Glomerular visceral epithelial cell (primary cell): Measurements from ENCODE around the gene CTU1.

Experiments used
- DNase-seq: peaks from one replicate; pipeline ENCODE4 v3.0.0-alpha.2; 2016; ENCODE audit errors: extremely low spot score

The CTU1 gene

GRCh38 chr19:51082611-51083010 lies 25.6 kb downstream of the CTU1 start, which contains the start of gene KLK14:
Gene KLK14, minus strand, starts transcription at chr19:51082887. Its CDS starts 273 bp downstream, at chr19:51082614.
- DNase-seq: no peak

- no peak for DNase-seq
Observed at GRCh38 chr19:51081476-51081875, 26.7 kb downstream of the CTU1 start.

GRCh38 chr19:51079481-51080110 lies 28.6 kb downstream of the CTU1 start:
- DNase-seq: no peak

GRCh38 chr19:51078731-51079130 lies 29.5 kb downstream of the CTU1 start:
- no peak for DNase-seq

- no peak for DNase-seq
Observed at GRCh38 chr19:51078104-51078503, 30.1 kb downstream of the CTU1 start.

GRCh38 chr19:51076631-51077213 lies 31.5 kb downstream of the CTU1 start:
- DNase-seq: no peak

GRCh38 chr19:51075998-51076397 lies 32.2 kb downstream of the CTU1 start:
- no peak for DNase-seq

GRCh38 chr19:51071095-51071405 lies 37.2 kb downstream of the CTU1 start:
- no peak for DNase-seq

GRCh38 chr19:51070334-51071094 lies 37.7 kb downstream of the CTU1 start:
- no peak for DNase-seq

GRCh38 chr19:51066393-51067186 lies 41.6 kb downstream of the CTU1 start:
- DNase-seq: no peak

- DNase-seq: no peak
Observed at GRCh38 chr19:51065221-51065960, 42.8 kb downstream of the CTU1 start.

GRCh38 chr19:51064534-51065220 lies 43.5 kb downstream of the CTU1 start, which contains the start of gene KLK13:
Gene KLK13, minus strand, starts transcription at chr19:51065092. Its CDS starts 25 bp downstream, at chr19:51065067.
- no peak for DNase-seq

GRCh38 chr19:51063664-51064063 lies 44.5 kb downstream of the CTU1 start:
- no peak for DNase-seq

GRCh38 chr19:51060973-51061372 lies 47.2 kb downstream of the CTU1 start:
- DNase-seq: no peak

GRCh38 chr19:51060336-51060735 lies 47.9 kb downstream of the CTU1 start:
- DNase-seq: no peak

- no peak for DNase-seq
Observed at GRCh38 chr19:51059715-51060114, 48.5 kb downstream of the CTU1 start.

GRCh38 chr19:51055866-51056265 lies 52.3 kb downstream of the CTU1 start:
- no peak for DNase-seq
